Measurements from ENCODE around the gene IFNA16. TPM values are rescaled to one million over a fixed set of nuclear protein-coding genes. Genes with fewer than 3 reads are reported as not detected.

The IFNA16 gene
- polyA plus RNA-seq, 1 donor (not counting 4 experiments of a cell fraction or from before 2014, with no cell fraction given) = not detected

DNA sequence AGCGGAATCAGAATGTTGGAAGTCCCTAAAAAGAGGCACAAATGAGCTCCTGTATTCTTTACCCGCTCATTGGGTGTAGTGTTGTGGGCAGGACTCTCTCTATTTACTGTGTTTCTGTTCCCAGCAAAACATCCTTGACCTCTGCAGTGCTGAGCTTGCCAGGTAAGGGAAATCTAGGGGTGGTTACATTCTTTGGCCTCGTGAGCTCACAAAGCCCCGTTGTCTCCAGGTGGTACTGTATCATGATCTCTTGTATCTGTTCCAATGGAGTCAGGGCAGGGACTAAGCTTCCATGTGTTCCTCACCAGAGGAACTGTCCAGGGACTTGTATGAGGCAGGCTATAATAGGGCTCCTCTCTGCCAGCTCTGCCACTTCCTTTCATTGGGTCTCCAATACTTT is 34.5 kb upstream of the IFNA16 start:
- Histone ChIP-seq H3K9ac (ENCODE audit: control insufficient read depth, extremely low read depth, insufficient read depth, low read length) (no peak overlapping the region), H3K4me3 (ENCODE audit: control insufficient read depth in 2 of 3, extremely low read depth in 1 of 3, insufficient read depth in 2 of 3, low read depth in 1 of 3, low read length in 3 of 3) (no peak overlapping the region), H3K27me3 (ENCODE audit: control insufficient read depth, extremely low read depth, insufficient read depth, low read length) (peaks cover 19% of the 10 kb centered on the region), H3K9me1 (ENCODE audit: control insufficient read depth, extremely low read depth, insufficient read depth, low read length) (no peaks in the 10 kb centered on the region), H3K79me2 (ENCODE audit: control insufficient read depth, insufficient read depth, low read length) (no peaks in the 10 kb centered on the region), H3K4me2 (ENCODE audit: control insufficient read depth, extremely low read depth, insufficient read depth, low read depth, low read length) (no peak overlapping the region), H2AFZ (ENCODE audit: control insufficient read depth, low read length) (no peak overlapping the region), H3K4me1 (ENCODE audit: control insufficient read depth, extremely low read depth, insufficient read depth, low read length) (no peaks in the 10 kb centered on the region), H3K36me3 (ENCODE audit: control insufficient read depth in 2 of 2, extremely low read depth in 1 of 2, insufficient read depth in 2 of 2, low read length in 2 of 2) (no peaks in the 10 kb centered on the region), H3K9me3 (ENCODE audit: control insufficient read depth, low read depth, low read length) (no peaks in the 10 kb centered on the region), H3K27ac (ENCODE audit: control insufficient read depth, insufficient read depth, low read length) (no peak overlapping the region), H4K20me1 (ENCODE audit: control insufficient read depth, extremely low read depth, insufficient read depth, low read length) (no peaks in the 10 kb centered on the region)
- TF ChIP-seq, protein P1, sequence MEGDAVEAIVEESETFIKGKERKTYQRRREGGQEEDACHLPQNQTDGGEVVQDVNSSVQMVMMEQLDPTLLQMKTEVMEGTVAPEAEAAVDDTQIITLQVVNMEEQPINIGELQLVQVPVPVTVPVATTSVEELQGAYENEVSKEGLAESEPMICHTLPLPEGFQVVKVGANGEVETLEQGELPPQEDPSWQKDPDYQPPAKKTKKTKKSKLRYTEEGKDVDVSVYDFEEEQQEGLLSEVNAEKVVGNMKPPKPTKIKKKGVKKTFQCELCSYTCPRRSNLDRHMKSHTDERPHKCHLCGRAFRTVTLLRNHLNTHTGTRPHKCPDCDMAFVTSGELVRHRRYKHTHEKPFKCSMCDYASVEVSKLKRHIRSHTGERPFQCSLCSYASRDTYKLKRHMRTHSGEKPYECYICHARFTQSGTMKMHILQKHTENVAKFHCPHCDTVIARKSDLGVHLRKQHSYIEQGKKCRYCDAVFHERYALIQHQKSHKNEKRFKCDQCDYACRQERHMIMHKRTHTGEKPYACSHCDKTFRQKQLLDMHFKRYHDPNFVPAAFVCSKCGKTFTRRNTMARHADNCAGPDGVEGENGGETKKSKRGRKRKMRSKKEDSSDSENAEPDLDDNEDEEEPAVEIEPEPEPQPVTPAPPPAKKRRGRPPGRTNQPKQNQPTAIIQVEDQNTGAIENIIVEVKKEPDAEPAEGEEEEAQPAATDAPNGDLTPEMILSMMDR (optimal IDR thresholded peaks at IDR 0.05 in 1 of 3, IDR thresholded peaks at IDR 0.05 in 1 of 3, conservative IDR thresholded peaks at IDR 0.05 in 1 of 3; ENCODE audit: extremely low read depth in 1 of 3, insufficient read depth in 2 of 3, low read length in 3 of 3) = no peak
- TF ChIP-seq EZH2 (IDR thresholded peaks at IDR 0.05; ENCODE audit: low read length) = no peak
- DNase-seq (ENCODE audit: low read depth, low spot score) = no peak
- dilution Hi-C loops (cut with MboI; ENCODE audit: extremely low pct_ligation_motif_present, low sequenced_read_pairs) = no loop called here
- FAIRE-seq = no peak

DNA sequence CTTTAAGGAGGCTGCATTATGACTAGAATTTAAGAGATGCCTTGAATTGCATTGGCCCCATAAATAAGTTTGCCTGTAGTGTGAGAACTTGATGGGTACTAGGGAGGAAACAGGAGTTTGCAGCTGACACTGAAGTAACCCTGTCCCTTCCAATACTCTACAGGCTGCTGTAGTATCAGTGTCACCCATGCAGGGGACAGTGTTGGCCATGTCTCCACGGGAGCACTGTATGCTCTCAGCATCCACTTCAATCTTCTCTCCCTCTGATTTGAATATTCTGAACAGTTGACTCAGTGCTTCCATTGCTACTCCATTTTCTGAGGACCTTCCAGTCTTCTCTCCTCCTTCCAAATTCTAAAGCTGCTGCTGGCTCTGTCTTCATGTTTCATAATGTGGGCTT is 34.1 kb upstream of the IFNA16 start:
- H3K27me3 ChIP-seq (ENCODE audit: control insufficient read depth, extremely low read depth, insufficient read depth, low read length) = peaks cover 18% of the 10 kb centered on the region
- no peaks in the 10 kb centered on the region for H3K9me3 ChIP-seq (ENCODE audit: control insufficient read depth, low read depth, low read length)
- H3K4me3 ChIP-seq (ENCODE audit: control insufficient read depth in 2 of 3, extremely low read depth in 1 of 3, insufficient read depth in 2 of 3, low read depth in 1 of 3, low read length in 3 of 3) = no peak overlapping the region
- FAIRE-seq (no peak), DNase-seq (ENCODE audit: low read depth, low spot score) (no peak)
- H3K4me1 ChIP-seq (ENCODE audit: control insufficient read depth, extremely low read depth, insufficient read depth, low read length) = no peaks in the 10 kb centered on the region
- no peaks in the 10 kb centered on the region for H3K36me3 ChIP-seq (ENCODE audit: control insufficient read depth in 2 of 2, extremely low read depth in 1 of 2, insufficient read depth in 2 of 2, low read length in 2 of 2)
- H3K4me2 ChIP-seq (ENCODE audit: control insufficient read depth, extremely low read depth, insufficient read depth, low read depth, low read length) = no peak overlapping the region
- dilution Hi-C loops (cut with MboI; ENCODE audit: extremely low pct_ligation_motif_present, low sequenced_read_pairs) = no loop called here
- TF ChIP-seq, protein P1 (optimal IDR thresholded peaks at IDR 0.05 in 1 of 3, IDR thresholded peaks at IDR 0.05 in 1 of 3, conservative IDR thresholded peaks at IDR 0.05 in 1 of 3; ENCODE audit: extremely low read depth in 1 of 3, insufficient read depth in 2 of 3, low read length in 3 of 3) = no peak
- no peak for TF ChIP-seq EZH2 (IDR thresholded peaks at IDR 0.05; ENCODE audit: low read length)
- no peaks in the 10 kb centered on the region for H4K20me1 ChIP-seq (ENCODE audit: control insufficient read depth, extremely low read depth, insufficient read depth, low read length)
- no peak overlapping the region for H3K27ac ChIP-seq (ENCODE audit: control insufficient read depth, insufficient read depth, low read length)
- no peak overlapping the region for H3K9ac ChIP-seq (ENCODE audit: control insufficient read depth, extremely low read depth, insufficient read depth, low read length)
- H2AFZ ChIP-seq (ENCODE audit: control insufficient read depth, low read length) = no peak overlapping the region
- no peaks in the 10 kb centered on the region for H3K79me2 ChIP-seq (ENCODE audit: control insufficient read depth, insufficient read depth, low read length)
- no peaks in the 10 kb centered on the region for H3K9me1 ChIP-seq (ENCODE audit: control insufficient read depth, extremely low read depth, insufficient read depth, low read length)
